GM21528 (cell line): Measurements from ENCODE around the gene MYH3.

Experiments used
- ATAC-seq: cut with Tn5 transposase; IDR thresholded peaks from one replicate; pipeline ENCODE4 v1.9.1; 2021; ENCODE audit warnings: mild to moderate bottlenecking, moderate library complexity; ENCODE audit not compliant: unreplicated experiment, low FRiP score

The MYH3 gene

DNA sequence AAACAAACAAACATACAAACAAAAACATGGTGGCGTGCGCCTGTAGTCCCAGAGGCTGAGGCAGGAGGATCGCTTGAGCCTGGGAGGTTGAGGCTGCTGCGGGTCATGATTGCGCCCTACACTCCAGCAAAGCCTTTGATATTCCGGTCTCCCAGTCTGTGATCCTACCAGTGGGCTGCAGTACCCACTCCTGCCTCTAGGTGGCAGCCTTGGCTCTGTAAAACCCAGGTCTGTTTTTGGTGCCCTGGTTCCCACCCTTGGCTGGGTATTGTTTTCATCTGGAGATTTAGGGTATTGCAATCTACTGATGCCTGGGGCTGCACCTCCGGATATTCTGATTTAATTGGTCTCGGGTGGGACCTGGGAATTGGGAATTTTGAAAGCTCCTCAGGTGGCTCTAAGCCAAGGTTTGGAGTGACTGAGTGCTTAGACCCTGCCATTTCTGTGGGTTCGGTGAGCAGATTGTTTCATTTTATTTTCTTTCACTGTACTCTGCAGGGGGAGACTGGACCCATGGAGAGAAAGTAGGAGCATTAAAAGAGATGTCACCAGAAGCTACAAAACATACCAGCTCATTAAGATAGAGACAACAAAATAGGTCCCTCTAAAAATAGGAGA lies 40.5 kb downstream of the MYH3 start:
- ATAC-seq = peak; percentile 49

GRCh38 chr17:10614536-10615155 lies 42.5 kb downstream of the MYH3 start:
- no peak for ATAC-seq

GRCh38 chr17:10613775-10614513 lies 43.2 kb downstream of the MYH3 start:
- no peak for ATAC-seq

DNA sequence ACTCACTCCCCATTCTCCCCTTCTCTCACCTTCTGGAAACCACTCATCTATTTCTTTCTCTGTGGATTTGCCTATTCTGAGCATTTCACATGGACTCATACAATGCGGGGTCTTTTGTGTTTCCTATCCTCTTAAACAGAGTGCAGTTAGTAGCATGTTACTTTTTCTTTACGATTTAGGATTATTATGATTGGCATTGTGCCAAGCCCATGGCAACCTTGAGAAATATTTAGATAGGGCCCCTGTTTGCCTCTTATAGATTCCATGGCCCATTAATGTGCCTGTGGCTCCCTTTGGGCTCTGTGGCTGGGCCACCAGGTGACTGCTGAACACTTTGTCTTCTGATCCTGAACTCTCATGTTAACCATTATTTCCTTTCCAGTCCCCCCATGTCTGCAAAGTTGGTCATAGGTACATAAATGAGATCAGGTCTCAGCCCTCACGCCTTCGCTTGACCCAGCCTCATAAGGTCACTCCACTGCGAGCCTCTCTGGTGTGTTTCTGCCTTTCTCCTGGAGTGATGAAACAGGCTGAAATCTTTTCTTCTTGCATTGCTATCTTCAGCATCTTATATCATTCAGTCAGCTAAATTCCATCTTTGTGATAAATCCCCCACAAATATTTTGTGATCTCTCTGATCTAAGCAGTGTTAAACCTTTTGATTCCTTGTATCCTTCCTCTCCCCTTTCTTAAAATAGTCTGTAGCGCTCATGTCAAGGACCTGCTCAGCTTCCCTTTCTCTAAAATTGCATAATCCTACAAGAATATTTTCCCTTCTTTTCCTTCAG lies 44.0 kb downstream of the MYH3 start:
- no peak for ATAC-seq

DNA sequence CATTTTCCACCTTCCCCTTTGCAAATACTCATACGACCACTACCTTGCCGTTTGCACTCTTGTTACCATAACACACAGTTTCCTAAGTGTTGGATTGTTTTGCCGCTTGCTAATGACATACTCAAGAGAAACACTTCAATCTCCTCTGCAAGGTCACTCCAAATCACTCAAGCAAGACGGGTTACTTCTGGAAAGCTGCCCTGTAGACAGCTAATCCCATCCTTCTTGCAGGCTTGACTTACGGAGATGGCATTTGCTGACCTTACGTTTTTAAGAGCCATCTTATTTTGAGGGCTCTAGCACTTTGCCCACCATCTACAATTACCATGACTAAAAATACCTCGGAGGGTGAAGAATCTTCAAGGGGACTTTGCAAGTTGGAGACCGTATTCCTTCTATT lies 46.2 kb downstream of the MYH3 start:
- ATAC-seq = no peak

DNA sequence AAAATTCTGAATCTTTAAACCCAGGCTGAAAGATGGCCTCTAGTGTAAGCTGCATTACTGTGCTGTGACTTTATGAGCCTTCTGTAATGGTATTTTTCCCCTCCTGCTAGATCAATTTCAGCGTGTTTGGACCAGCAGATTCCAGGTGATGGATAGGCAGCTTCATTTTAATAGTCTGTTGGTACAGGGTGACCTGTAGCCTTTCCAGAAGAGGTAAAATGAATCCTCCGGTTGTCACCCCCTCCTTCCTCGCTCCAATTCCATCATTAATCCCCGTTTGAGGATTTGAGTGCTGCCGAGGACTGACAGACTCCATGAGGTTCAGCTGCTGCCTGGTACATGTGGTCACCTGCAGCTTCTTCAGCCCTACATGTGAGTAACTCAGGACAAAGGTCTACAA lies 48.9 kb downstream of the MYH3 start:
- no peak for ATAC-seq

DNA sequence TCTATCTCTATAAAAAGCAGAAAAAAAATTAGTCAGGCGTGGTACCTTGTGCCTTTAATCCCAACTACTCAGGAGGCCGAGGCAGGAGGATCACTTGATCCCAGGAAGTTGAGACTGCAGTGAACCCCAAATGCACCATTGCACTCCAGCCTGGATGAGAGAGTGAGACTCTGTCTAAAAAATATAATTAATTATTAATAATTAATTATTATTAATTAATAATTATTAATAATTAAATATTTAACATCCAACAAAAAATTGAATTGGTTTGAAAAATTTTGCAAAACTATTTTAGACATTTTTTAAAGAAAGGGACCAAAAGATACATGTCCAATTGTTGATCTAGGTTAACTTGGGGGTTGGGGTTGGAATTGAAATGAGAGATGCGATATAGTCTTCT lies 51.0 kb downstream of the MYH3 start:
- ATAC-seq = no peak

DNA sequence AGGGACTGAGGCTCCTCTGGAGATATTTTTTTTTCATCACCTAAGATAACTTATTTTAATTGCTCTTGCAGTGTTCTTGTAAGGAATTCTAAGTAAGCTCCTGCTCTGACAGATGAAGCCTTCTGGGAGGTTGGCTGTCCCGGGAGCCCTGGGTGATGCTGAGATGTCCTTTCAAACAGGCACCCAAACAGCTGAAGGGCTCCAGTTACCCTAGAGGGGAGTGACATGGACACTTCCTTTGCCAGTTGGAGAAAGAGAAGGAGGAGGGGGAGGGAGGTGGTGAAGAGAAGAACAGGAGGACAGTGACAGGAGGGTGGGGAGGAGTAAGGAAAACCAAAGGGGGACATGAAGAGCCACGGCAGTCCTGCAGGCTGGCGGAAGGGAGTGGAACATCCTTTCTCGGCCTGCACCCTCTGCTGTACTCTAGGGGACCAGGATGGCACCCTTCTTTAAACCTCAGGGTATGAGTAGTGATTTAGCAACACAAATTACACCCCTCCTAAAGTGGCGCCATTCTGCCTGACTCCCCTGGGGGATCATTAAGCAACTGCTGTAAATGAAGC lies 51.8 kb downstream of the MYH3 start:
- ATAC-seq = no peak

GRCh38 chr17:10604521-10604920 lies 52.6 kb downstream of the MYH3 start:
- no peak for ATAC-seq

GRCh38 chr17:10603931-10604330 lies 53.2 kb downstream of the MYH3 start:
- no peak for ATAC-seq

DNA sequence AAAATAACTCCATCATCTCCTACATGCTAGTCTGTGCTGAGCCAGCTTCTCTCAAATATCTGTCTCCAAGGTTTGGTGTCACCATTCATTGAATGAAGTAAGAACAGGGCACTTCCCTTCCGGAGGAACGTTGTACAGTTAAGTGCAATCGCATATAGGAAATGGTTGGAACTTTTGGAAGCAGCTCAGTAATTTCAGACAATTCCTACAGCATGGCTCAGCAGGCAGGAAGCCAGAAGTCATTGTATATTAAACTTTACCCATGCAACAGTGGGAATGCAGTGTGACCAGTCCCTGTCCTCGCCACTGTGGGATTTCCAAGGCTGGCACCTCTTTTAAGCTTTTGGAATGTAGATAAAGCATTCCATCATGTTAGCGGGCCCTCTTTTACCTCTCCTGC lies 56.5 kb downstream of the MYH3 start:
- ATAC-seq = no peak

DNA sequence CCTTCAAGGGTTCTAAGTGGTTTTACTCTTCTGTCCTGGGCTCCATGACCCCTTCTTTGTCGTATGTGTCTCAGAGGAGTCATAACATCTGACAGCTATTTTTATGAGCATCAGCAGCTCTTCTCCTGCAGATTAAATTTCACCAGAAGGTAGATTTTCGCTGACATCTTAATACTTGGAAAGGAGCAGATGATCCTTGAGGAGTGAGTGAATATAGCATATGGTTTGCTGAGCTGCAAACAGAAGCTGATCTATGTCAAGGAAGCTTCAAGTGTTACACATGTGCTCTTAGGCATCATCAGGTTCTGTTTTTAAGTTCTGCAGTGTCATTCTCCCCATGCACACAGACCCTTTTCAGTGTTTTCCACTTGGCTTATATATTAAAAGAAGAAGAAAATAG lies 58.5 kb downstream of the MYH3 start:
- no peak for ATAC-seq

GRCh38 chr17:10589553-10590145 lies 67.5 kb downstream of the MYH3 start:
- no peak for ATAC-seq

- ATAC-seq = no peak
Observed at GRCh38 chr17:10585529-10585928, 71.6 kb downstream of the MYH3 start.

GRCh38 chr17:10583834-10584233 lies 73.3 kb downstream of the MYH3 start:
- no peak for ATAC-seq

- ATAC-seq = no peak
Observed at GRCh38 chr17:10579270-10579669, 77.8 kb downstream of the MYH3 start.
